ENCODE data around the gene DISC1. TPM values are rescaled to one million over a fixed set of nuclear protein-coding genes. Genes with fewer than 3 reads are reported as not detected.

The DISC1 gene
- total RNA-seq, 4 donors from 2014 or later, result 7.1 to 33.4 (median 14.9) TPM

GRCh38 chr1:232020352-232020751 lies 393.8 kb downstream of the DISC1 start:
- no peak for TF ChIP-seq POLR2A (IDR thresholded peaks at IDR 0.05)
- no peak for TF ChIP-seq CTCF (IDR thresholded peaks at IDR 0.05)
- Histone ChIP-seq H3K27me3 (no peaks in the 10 kb centered on the region), H3K9me3 (no peaks in the 10 kb centered on the region), H3K27ac (no peak overlapping the region), H3K36me3 (no peaks in the 10 kb centered on the region), H3K4me3 (no peak overlapping the region), H3K4me1 (no peaks in the 10 kb centered on the region)
- intact Hi-C loops (cut with DNase I; ENCODE audit: low total_unique reads), result no loop called here
- no peak for DNase-seq

- no peak for DNase-seq
- H3K27ac ChIP-seq, result no peak overlapping the region
These were observed 402.7 kb downstream of the DISC1 start for GRCh38 chr1:232029315-232029714.

GRCh38 chr1:232031156-232031555 lies 404.6 kb downstream of the DISC1 start:
- TF ChIP-seq POLR2A (IDR thresholded peaks at IDR 0.05), result no peak
- TF ChIP-seq CTCF (IDR thresholded peaks at IDR 0.05), result no peak
- no peak for DNase-seq
- Histone ChIP-seq H3K4me3 (no peak overlapping the region), H3K9me3 (no peaks in the 10 kb centered on the region), H3K4me1 (no peaks in the 10 kb centered on the region), H3K27ac (no peak overlapping the region), H3K36me3 (no peaks in the 10 kb centered on the region), H3K27me3 (no peaks in the 10 kb centered on the region)
- intact Hi-C loops (cut with DNase I; ENCODE audit: low total_unique reads), result no loop called here

More at GRCh38 chr1:232029315-232029714, 402.7 kb downstream of the DISC1 start:
- no peaks in the 10 kb centered on the region for H3K36me3 ChIP-seq
- TF ChIP-seq POLR2A (IDR thresholded peaks at IDR 0.05), result no peak
- TF ChIP-seq CTCF (IDR thresholded peaks at IDR 0.05), result no peak
- no peak overlapping the region for H3K4me3 ChIP-seq
- H3K9me3 ChIP-seq, result no peaks in the 10 kb centered on the region
- no peaks in the 10 kb centered on the region for H3K27me3 ChIP-seq
- intact Hi-C loops (cut with DNase I; ENCODE audit: low total_unique reads), result no loop called here
- no peaks in the 10 kb centered on the region for H3K4me1 ChIP-seq

- H3K27me3 ChIP-seq, result no peaks in the 10 kb centered on the region
These were observed 406.7 kb downstream of the DISC1 start for GRCh38 chr1:232033285-232033684.

GRCh38 chr1:232034556-232034955 lies 408.0 kb downstream of the DISC1 start:
- no peak for DNase-seq
- H3K27ac ChIP-seq, result no peak overlapping the region
- no peak overlapping the region for H3K4me3 ChIP-seq
- no peaks in the 10 kb centered on the region for H3K36me3 ChIP-seq
- intact Hi-C loops (cut with DNase I; ENCODE audit: low total_unique reads), result no loop called here
- no peaks in the 10 kb centered on the region for H3K27me3 ChIP-seq
- H3K4me1 ChIP-seq, result no peaks in the 10 kb centered on the region
- no peak for TF ChIP-seq CTCF (IDR thresholded peaks at IDR 0.05)
- TF ChIP-seq POLR2A (IDR thresholded peaks at IDR 0.05), result no peak
- H3K9me3 ChIP-seq, result no peaks in the 10 kb centered on the region

More at GRCh38 chr1:232033285-232033684, 406.7 kb downstream of the DISC1 start:
- Histone ChIP-seq H3K27ac (no peak overlapping the region), H3K4me1 (no peaks in the 10 kb centered on the region), H3K4me3 (no peak overlapping the region), H3K36me3 (no peaks in the 10 kb centered on the region), H3K9me3 (no peaks in the 10 kb centered on the region)
- TF ChIP-seq POLR2A (IDR thresholded peaks at IDR 0.05), result no peak
- TF ChIP-seq CTCF (IDR thresholded peaks at IDR 0.05), result no peak
- DNase-seq, result no peak
- intact Hi-C loops (cut with DNase I; ENCODE audit: low total_unique reads), result no loop called here

Data from uterus (tissue), 4 donors.